ENCODE measurements around the gene HSPA1L. TPM values are rescaled to one million over a fixed set of nuclear protein-coding genes. Genes with fewer than 3 reads are reported as not detected.
"Not testable (repeated sequence)": the region's sequence is repeated elsewhere in the genome, so short reads cannot be mapped to it uniquely, and the experiment has no call there.

Gene HSPA1L
- total RNA-seq, 1 donor from 2014 or later, result 1.2 TPM

GRCh38 chr6:31821301-31822035 is 6.4 kb upstream of the HSPA1L start:
- POLR2A ChIA-PET, result interaction anchor here (0.5 to 1.9 kb wide), 13 partner anchors 9 to 169 kb away, joined by 3 to 12 read pairs (median 3); partner anchors contain the start of genes ABHD16A, BAG6, DDAH2 and GPANK1
- H3K4me1 Mint-ChIP-seq, result peaks cover 37% of the 10 kb centered on the region
- DNase-seq (no peak), ATAC-seq (ENCODE audit: low read depth) (peak; percentile 43)
- CTCF ChIA-PET, result no interaction called here
- peak overlapping the region; percentile 92 for H3K4me3 Mint-ChIP-seq
- intact Hi-C loops (cut with micrococcal nuclease), result loop anchor here (1.0 kb wide), 1 partner anchor 15 kb away; the partner anchor contains the start of gene LSM2
- no peak for TF ChIP-seq CTCF (IDR thresholded peaks at IDR 0.05)
- no peaks in the 10 kb centered on the region for H3K27me3 Mint-ChIP-seq
- H3K9me3 Mint-ChIP-seq, result no peaks in the 10 kb centered on the region
- H3K36me3 Mint-ChIP-seq (ENCODE audit: low read depth), result no peaks in the 10 kb centered on the region
- H3K27ac Mint-ChIP-seq, result peak overlapping the region; percentile 97

GRCh38 chr6:31820399-31820798 is 5.3 kb upstream of the HSPA1L start:
- POLR2A ChIA-PET, result interaction anchor here (0.6 to 1.6 kb wide), 3 partner anchors 14 to 97 kb away, joined by 3 to 8 read pairs (median 4); partner anchors contain the start of genes LSM2 and MPIG6B

GRCh38 chr6:31819871-31820299 is 4.8 kb upstream of the HSPA1L start:
- Mint-ChIP-seq H3K4me3 (peak overlapping the region; percentile 29), H3K9me3 (no peaks in the 10 kb centered on the region), H3K4me1 (peaks cover 31% of the 10 kb centered on the region), H3K36me3 (ENCODE audit: low read depth) (peaks cover 1% of the 10 kb centered on the region), H3K27me3 (no peaks in the 10 kb centered on the region), H3K27ac (peak overlapping the region; percentile 50)
- CTCF ChIA-PET, result interaction anchor here (0.6 kb wide), 1 partner anchor 84 kb away, joined by 3 read pairs; no protein-coding TSS in a partner anchor
- intact Hi-C loops (cut with micrococcal nuclease), result no loop called here
- DNase-seq, result no peak
- POLR2A ChIA-PET, result interaction anchor here (0.6 to 1.0 kb wide), 2 partner anchors 13 to 97 kb away, joined by 3 to 8 read pairs; partner anchors contain the start of genes LSM2 and MPIG6B
- ATAC-seq (ENCODE audit: low read depth), result no peak
- no peak for TF ChIP-seq CTCF (IDR thresholded peaks at IDR 0.05)

More at GRCh38 chr6:31820399-31820798, 5.3 kb upstream of the HSPA1L start:
- DNase-seq; intact Hi-C loops (cut with micrococcal nuclease); ATAC-seq (ENCODE audit: low read depth); H3K27ac Mint-ChIP-seq; H3K36me3 Mint-ChIP-seq (ENCODE audit: low read depth); CTCF ChIA-PET; H3K27me3 Mint-ChIP-seq; H3K4me3 Mint-ChIP-seq; H3K9me3 Mint-ChIP-seq: not testable (repeated sequence)
- H3K4me1 Mint-ChIP-seq, result peaks cover 35% of the 10 kb centered on the region

DNA sequence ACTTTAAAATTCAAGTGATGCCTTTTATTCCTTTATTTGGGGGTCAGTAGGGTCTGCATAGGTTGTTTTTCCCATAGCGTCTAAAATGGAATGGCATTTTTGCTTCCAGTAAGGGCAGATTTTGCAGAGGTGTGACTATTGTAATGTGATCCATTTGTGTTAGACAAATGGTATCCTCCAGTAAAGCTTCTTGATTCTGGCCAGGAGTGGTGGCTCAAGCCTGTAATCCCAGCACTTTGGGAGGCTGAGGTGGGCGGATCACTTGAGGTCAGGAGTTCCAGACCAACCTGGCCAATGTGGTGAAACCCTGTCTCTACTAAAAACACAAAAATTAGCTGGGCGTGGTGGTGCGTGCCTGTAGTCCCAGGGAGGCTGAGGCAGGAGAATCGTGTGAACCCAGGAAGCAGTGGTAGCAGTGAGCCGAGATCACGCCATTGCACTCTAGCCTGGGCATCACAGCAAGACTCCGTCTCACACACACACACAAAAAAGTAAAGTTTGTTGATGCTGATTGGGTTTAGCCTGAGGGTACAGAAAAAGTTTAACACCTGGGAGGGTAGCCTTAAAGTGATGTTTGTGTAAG is 2.9 kb upstream of the HSPA1L start:
- POLR2A ChIA-PET, result interaction anchor here (1.0 to 1.5 kb wide), 6 partner anchors 9 to 115 kb away, joined by 3 to 7 read pairs (median 4); partner anchors contain the start of genes ABHD16A, DDAH2, HSPA1B and LSM2
- CTCF ChIA-PET, result not testable (repeated sequence)

DNA sequence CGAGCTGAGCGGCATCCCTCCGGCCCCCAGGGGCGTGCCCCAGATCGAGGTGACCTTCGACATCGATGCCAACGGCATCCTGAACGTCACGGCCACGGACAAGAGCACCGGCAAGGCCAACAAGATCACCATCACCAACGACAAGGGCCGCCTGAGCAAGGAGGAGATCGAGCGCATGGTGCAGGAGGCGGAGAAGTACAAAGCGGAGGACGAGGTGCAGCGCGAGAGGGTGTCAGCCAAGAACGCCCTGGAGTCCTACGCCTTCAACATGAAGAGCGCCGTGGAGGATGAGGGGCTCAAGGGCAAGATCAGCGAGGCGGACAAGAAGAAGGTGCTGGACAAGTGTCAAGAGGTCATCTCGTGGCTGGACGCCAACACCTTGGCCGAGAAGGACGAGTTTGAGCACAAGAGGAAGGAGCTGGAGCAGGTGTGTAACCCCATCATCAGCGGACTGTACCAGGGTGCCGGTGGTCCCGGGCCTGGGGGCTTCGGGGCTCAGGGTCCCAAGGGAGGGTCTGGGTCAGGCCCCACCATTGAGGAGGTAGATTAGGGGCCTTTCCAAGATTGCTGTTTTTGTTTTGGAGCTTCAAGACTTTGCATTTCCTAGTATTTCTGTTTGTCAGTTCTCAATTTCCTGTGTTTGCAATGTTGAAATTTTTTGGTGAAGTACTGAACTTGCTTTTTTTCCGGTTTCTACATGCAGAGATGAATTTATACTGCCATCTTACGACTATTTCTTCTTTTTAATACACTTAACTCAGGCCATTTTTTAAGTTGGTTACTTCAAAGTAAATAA is 2.2 kb upstream of the HSPA1L start:
- H3K27me3 Mint-ChIP-seq; H3K36me3 Mint-ChIP-seq (ENCODE audit: low read depth); H3K9me3 Mint-ChIP-seq; ATAC-seq (ENCODE audit: low read depth); intact Hi-C loops (cut with micrococcal nuclease); CTCF ChIA-PET; DNase-seq: not testable (repeated sequence)
- Mint-ChIP-seq H3K27ac (peak overlapping the region; percentile 46), H3K4me3 (peak overlapping the region; percentile 52), H3K4me1 (peaks cover 40% of the 10 kb centered on the region)
- POLR2A ChIA-PET, result interaction anchor here (1.0 to 1.5 kb wide), 6 partner anchors 10 to 114 kb away, joined by 3 to 7 read pairs (median 4); partner anchors contain the start of genes ABHD16A, DDAH2, HSPA1B and LSM2

More for the DNA sequence above, 2.9 kb upstream of the HSPA1L start:
- H3K27me3 Mint-ChIP-seq; H3K36me3 Mint-ChIP-seq (ENCODE audit: low read depth); ATAC-seq (ENCODE audit: low read depth); intact Hi-C loops (cut with micrococcal nuclease); DNase-seq; H3K9me3 Mint-ChIP-seq: not testable (repeated sequence)
- H3K27ac Mint-ChIP-seq, result peak overlapping the region; percentile 46
- peak overlapping the region; percentile 52 for H3K4me3 Mint-ChIP-seq
- H3K4me1 Mint-ChIP-seq, result peaks cover 41% of the 10 kb centered on the region

DNA sequence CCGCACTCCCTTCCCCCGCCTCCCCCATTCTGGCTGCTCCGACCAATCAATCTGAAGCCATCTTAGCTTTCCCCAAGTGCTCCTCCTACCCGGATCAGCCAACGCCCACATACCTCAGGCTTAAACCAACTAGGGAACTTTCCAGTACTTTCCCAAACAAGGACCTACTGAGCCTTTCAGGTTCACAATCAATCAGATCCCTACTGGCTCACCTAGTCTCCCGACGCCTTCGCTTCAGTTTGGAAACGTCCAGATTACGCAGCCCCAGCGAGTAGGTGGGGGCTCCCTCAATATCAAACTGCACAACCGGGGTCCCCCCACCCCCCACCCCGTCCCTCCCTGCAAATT is 432 bp downstream of the HSPA1L start:
- ATAC-seq (ENCODE audit: low read depth) (peak; percentile 76), DNase-seq (no peak)
- CTCF ChIA-PET, result interaction anchor here (0.6 to 2.0 kb wide), 9 partner anchors 8 to 204 kb away, joined by 3 to 10 read pairs (median 5); partner anchors contain the start of genes LSM2 and VARS1
- H3K36me3 Mint-ChIP-seq (ENCODE audit: low read depth), result peaks cover 8% of the 10 kb centered on the region
- H3K27ac Mint-ChIP-seq, result peak overlapping the region; percentile 90
- no peak for TF ChIP-seq CTCF (IDR thresholded peaks at IDR 0.05)
- no peaks in the 10 kb centered on the region for H3K9me3 Mint-ChIP-seq
- POLR2A ChIA-PET, result interaction anchor here (0.6 to 3.3 kb wide), 33 partner anchors 9 to 273 kb away, joined by 3 to 42 read pairs (median 7); partner anchors contain the start of genes ABHD16A, BAG6, CLIC1 and DDAH2
- peak overlapping the region; percentile 91 for H3K4me3 Mint-ChIP-seq
- intact Hi-C loops (cut with micrococcal nuclease), result loop anchor here (2.0 kb wide), 3 partner anchors 16 to 86 kb away; partner anchors contain the start of gene DDAH2
- H3K4me1 Mint-ChIP-seq, result peaks cover 30% of the 10 kb centered on the region
- H3K27me3 Mint-ChIP-seq, result no peaks in the 10 kb centered on the region

Data from activated B cell treated with CpG ODN at 0.5 μM for 24 hours (primary cell).